Left ventricle myocardium inferior (tissue), 1 donor: ENCODE measurements around the gene CERS5. TPM values are rescaled to one million over a fixed set of nuclear protein-coding genes. Genes with fewer than 3 reads are reported as not detected.

ENCODE experiments used
- DNase-seq: peaks from one replicate; pipeline ENCODE4 v3.0.0-alpha.2; 2020
- H3K27ac ChIP-seq: fragments of 200-600 bp; replicated peaks from 2 replicates; pipeline ENCODE4 v1.8.0; 2021
- H3K27me3 ChIP-seq: fragments of 200-600 bp; 2 replicates; pipeline ENCODE4 v1.8.0; 2021; ENCODE audit warnings: low read depth
- H3K36me3 ChIP-seq: fragments of 200-600 bp; 2 replicates; pipeline ENCODE4 v1.8.0; 2021
- H3K4me1 ChIP-seq: fragments of 200-600 bp; 2 replicates; pipeline ENCODE4 v1.8.0; 2021
- H3K4me3 ChIP-seq: fragments of 200-600 bp; 2 replicates; pipeline ENCODE4 v1.8.0; 2021; ENCODE audit warnings: mild to moderate bottlenecking, moderate library complexity
- H3K9me3 ChIP-seq: fragments of 200-600 bp; replicated peaks from 2 replicates; pipeline ENCODE4 v1.8.0; 2021
- CTCF ChIP-seq: fragments of 200-600 bp; IDR thresholded peaks from 2 replicates; pipeline ENCODE4 v1.8.0; 2021; ENCODE audit warnings: antibody characterized with exemption, mild to moderate bottlenecking, borderline replicate concordance
- intact Hi-C: fragments of 100-400 bp; cut with micrococcal nuclease; formaldehyde crosslinking; loops from one replicate; pipeline ENCODE4 v1.11.0; 2022
- total RNA-seq: library from RNA; stranded (reverse); fragmentation: NEBNext Ultra II Directional; extraction: Animal tissue kit (Norgen Biotek cat#: 25700); gene quantifications from one replicate; pipeline ENCODE4 v1.2.1, GENCODE V29; 2021
- donor health status: DM: no; HTN: yes; CAD: no; lungs with severe emphysema.

The CERS5 gene
- total RNA-seq, 1 donor from 2014 or later: 7.6 TPM

GRCh38 chr12:50211392-50212070 is 44.4 kb upstream of the CERS5 start:
- Histone ChIP-seq H3K27me3 (no peaks in the 10 kb centered on the region), H3K4me3 (peak overlapping the region; percentile 6), H3K9me3 (no peaks in the 10 kb centered on the region), H3K27ac (peak overlapping the region; percentile 80), H3K4me1 (peaks cover 20% of the 10 kb centered on the region), H3K36me3 (peaks cover 5% of the 10 kb centered on the region)
- no peak for DNase-seq
- peak; percentile 30 for TF ChIP-seq CTCF
- intact Hi-C loops: no loop called here

GRCh38 chr12:50207424-50207823 is 40.3 kb upstream of the CERS5 start:
- H3K9me3 ChIP-seq: no peaks in the 10 kb centered on the region
- H3K27me3 ChIP-seq: no peaks in the 10 kb centered on the region
- peaks cover 19% of the 10 kb centered on the region for H3K4me1 ChIP-seq
- intact Hi-C loops: no loop called here
- H3K36me3 ChIP-seq: peaks cover 42% of the 10 kb centered on the region
- no peak overlapping the region for H3K4me3 ChIP-seq
- TF ChIP-seq CTCF: no peak
- no peak overlapping the region for H3K27ac ChIP-seq
- no peak for DNase-seq

GRCh38 chr12:50205648-50206047 is 38.5 kb upstream of the CERS5 start:
- H3K4me3 ChIP-seq: no peak overlapping the region
- intact Hi-C loops: no loop called here
- peaks cover 55% of the 10 kb centered on the region for H3K36me3 ChIP-seq
- H3K27me3 ChIP-seq: no peaks in the 10 kb centered on the region
- H3K27ac ChIP-seq: no peak overlapping the region
- H3K9me3 ChIP-seq: no peaks in the 10 kb centered on the region
- TF ChIP-seq CTCF: no peak
- DNase-seq: no peak
- H3K4me1 ChIP-seq: peaks cover 3% of the 10 kb centered on the region

- intact Hi-C loops: no loop called here
- Histone ChIP-seq H3K9me3 (no peaks in the 10 kb centered on the region), H3K4me1 (no peaks in the 10 kb centered on the region), H3K27ac (no peak overlapping the region), H3K36me3 (peaks cover 75% of the 10 kb centered on the region), H3K27me3 (no peaks in the 10 kb centered on the region), H3K4me3 (no peak overlapping the region)
- TF ChIP-seq CTCF: no peak
- DNase-seq: no peak
These were observed 36.5 kb upstream of the CERS5 start for GRCh38 chr12:50203691-50204090.

GRCh38 chr12:50201987-50202521 is 34.9 kb upstream of the CERS5 start:
- Histone ChIP-seq H3K4me3 (no peak overlapping the region), H3K36me3 (peaks cover 91% of the 10 kb centered on the region)

More at GRCh38 chr12:50201987-50202521, 34.9 kb upstream of the CERS5 start:
- Histone ChIP-seq H3K4me1 (no peaks in the 10 kb centered on the region), H3K27ac (no peak overlapping the region), H3K27me3 (no peaks in the 10 kb centered on the region), H3K9me3 (no peaks in the 10 kb centered on the region)
- no peak for TF ChIP-seq CTCF
- DNase-seq: no peak
- intact Hi-C loops: no loop called here
